HepG2 (cell line): ENCODE results near the gene ACBD6. TPM values are rescaled to one million over a fixed set of nuclear protein-coding genes. Genes with fewer than 3 reads are reported as not detected.

Experiments
- ATAC-seq: fragments of 200-7000 bp; cut with Tn5 transposase; 3 replicates; pipeline ENCODE4 v1.9.1; 2020; ENCODE audit warnings: mild to moderate bottlenecking, moderate library complexity
- BruUV-seq: library from RNA; stranded (reverse); fragments of 400-500 nt; replicated peaks from 2 replicates; lab custom pipeline; 2021; lab: Mats Ljungman, UMichigan
- CTCF ChIA-PET: fragments of 300-600 bp; formaldehyde crosslinking; extraction: SDS; loops from one replicate; lab custom pipeline; 2021; ENCODE audit warnings: low total read pairs, inconsistent platforms, low intra/inter-chr PET ratio; lab: Yijun Ruan, JAX
- POLR2A ChIA-PET: fragments of 350-600 bp; sonication (Branson Sonifier 250); formaldehyde crosslinking; loops from one replicate; lab custom pipeline; 2020; ENCODE audit warnings: antibody characterized with exemption, inconsistent platforms; lab: Yijun Ruan, JAX
- DNase-seq: peaks from one replicate; pipeline ENCODE4 v3.0.0-alpha.2; 2015; ENCODE audit warnings: low spot score
- FAIRE-seq: peaks from 3 replicates; lab custom pipeline; 2011; peaks lifted over from hg19 to GRCh38; lab: Jason Lieb, UNC
- H2AFZ ChIP-seq: one replicate; pipeline ENCODE4 v1.6.1; 2011; ENCODE audit warnings: low read length, inconsistent platforms
- H3K27ac ChIP-seq: fragments of 300-600 bp; 3 replicates; pipeline ENCODE4 v1.8.0; 2011; ENCODE audit warnings: mixed run types, mild to moderate bottlenecking, mixed read lengths, low read length, inconsistent platforms; ENCODE audit not compliant: insufficient read depth; ENCODE audit errors: extremely low read length
- H3K27me3 ChIP-seq, 2 experiments: fragments of 200-600 bp in 1 of 2; 2 replicates in 1 of 2; 3 replicates in 1 of 2; pipeline versions ENCODE4 v1.6.0 to v1.8.0; 2011; ENCODE audit warnings: low read length in 2 of 2, mild to moderate bottlenecking in 2 of 2, moderate library complexity in 2 of 2, inconsistent platforms in 1 of 2; ENCODE audit not compliant: insufficient read depth in 2 of 2, control insufficient read depth in 1 of 2
- H3K36me3 ChIP-seq, 2 experiments: fragments of 200-600 bp in 1 of 2; replicated peaks in 1 of 2; 2 replicates in 1 of 2; 3 replicates in 1 of 2; pipeline versions ENCODE4 v1.5.1 to v1.8.0; 2011; ENCODE audit warnings: low read length in 2 of 2, inconsistent platforms in 1 of 2; ENCODE audit not compliant: insufficient read depth in 2 of 2, control insufficient read depth in 1 of 2
- H3K4me1 ChIP-seq: 2 replicates; pipeline ENCODE4 v1.5.1; 2012; ENCODE audit warnings: low read length, inconsistent platforms; ENCODE audit not compliant: insufficient read depth
- H3K4me2 ChIP-seq: 2 replicates; pipeline ENCODE4 v1.6.0; 2011; ENCODE audit warnings: low read depth, low read length, inconsistent platforms
- H3K4me3 ChIP-seq, 3 experiments: fragments of 200-600 bp in 1 of 3; sonication (generic), shearing (Covaris generic) in 1 of 3; replicated peaks in 1 of 3; 2 replicates each; pipeline ENCODE4 v1.5.1; 2011 to 2016; ENCODE audit warnings: low read length in 3 of 3, inconsistent platforms in 2 of 3, low read depth in 2 of 3, mild to moderate bottlenecking in 2 of 3, control low read depth in 1 of 3, mixed read lengths in 1 of 3; ENCODE audit not compliant: insufficient read depth in 1 of 3
- H3K79me2 ChIP-seq: one replicate; pipeline ENCODE4 v1.6.1; 2011; ENCODE audit warnings: low read length, inconsistent platforms; ENCODE audit not compliant: insufficient read depth
- H3K9ac ChIP-seq: 2 replicates; pipeline ENCODE4 v1.6.0; 2011; ENCODE audit warnings: mild to moderate bottlenecking, low read depth, low read length, inconsistent platforms; ENCODE audit not compliant: insufficient read depth
- H3K9me3 ChIP-seq: 2 replicates; pipeline ENCODE4 v1.5.1; 2012; ENCODE audit warnings: mild to moderate bottlenecking, low read length
- H4K20me1 ChIP-seq: 2 replicates; pipeline ENCODE4 v1.6.0; 2011; ENCODE audit warnings: inconsistent platforms, mild to moderate bottlenecking, low read length, moderate library complexity; ENCODE audit not compliant: insufficient read depth
- HDAC1 ChIP-seq: sonication (generic); formaldehyde crosslinking; IDR thresholded peaks from 2 replicates; pipeline ENCODE4 v1.5.1; 2020; ENCODE audit warnings: mild to moderate bottlenecking, missing genetic modification reagents
- MAZ ChIP-seq, 2 experiments: sonication (generic) in 1 of 2; formaldehyde crosslinking in 1 of 2; IDR thresholded peaks; 2 replicates each; pipeline versions ENCODE4 v1.5.0 to v1.6.1; 2012 to 2020; ENCODE audit warnings: low read depth in 2 of 2, mild to moderate bottlenecking in 2 of 2, borderline replicate concordance in 1 of 2, improper control_type of control experiment in 1 of 2, low read length in 1 of 2, missing genetic modification reagents in 1 of 2, moderate library complexity in 1 of 2
- MED1 ChIP-seq: sonication (generic); formaldehyde crosslinking; IDR thresholded peaks from 2 replicates; pipeline ENCODE4 v1.4.0; 2020; ENCODE audit warnings: missing genetic modification reagents
- NFKB2 ChIP-seq: sonication (generic); formaldehyde crosslinking; IDR thresholded peaks from 2 replicates; pipeline ENCODE4 v1.4.0; 2020; ENCODE audit warnings: missing genetic modification reagents, borderline replicate concordance
- RBAK ChIP-seq: sonication (generic); formaldehyde crosslinking; IDR thresholded peaks from 2 replicates; pipeline ENCODE4 v1.5.1; 2020; ENCODE audit warnings: mild to moderate bottlenecking, missing genetic modification reagents
- WGBS: methylation state at CpG from one replicate; pipeline ENCODE4 v1.1.6; 2017; ENCODE audit warnings: low lambda C conversion rate; 5-methylcytosine and 5-hydroxymethylcytosine counted together
- in situ Hi-C: cut with HindIII; loops from 2 replicates; pipeline ENCODE4 v1.10.0; 2017; ENCODE audit warnings: low pct_unique_long_range_greater_than_20kb; ENCODE audit not compliant: extremely low pct_ligation_motif_present
- intact Hi-C: fragments of 100-400 bp; cut with micrococcal nuclease; formaldehyde crosslinking; loops from one replicate; pipeline ENCODE4 v1.10.0; 2022; ENCODE audit not compliant: unreplicated experiment
- polyA plus RNA-seq, 8 experiments: library from polyadenylated mRNA; depleted of rRNA in 3 of 8; stranded (reverse) in 7 of 8; unstranded in 1 of 8; fragments of >200 nt; fragmentation: Illumina TruSeq in 4 of 8; extraction: Trizol in 4 of 8; gene quantifications; 2 replicates each; pipeline versions ENCODE4 v1.2.1 to v1.2.3, GENCODE V29; 2011 to 2016; ENCODE audit warnings: low read depth in 4 of 8, missing spikeins in 1 of 8, mixed read lengths in 1 of 8; ENCODE audit not compliant: insufficient read depth in 1 of 8
- total RNA-seq, 5 experiments: library from RNA; depleted of rRNA; stranded (reverse); fragments of >200 nt; fragmentation: Illumina TruSeq; extraction: Trizol; gene quantifications; 2 replicates each; pipeline ENCODE4 v1.2.3, GENCODE V29; 2016; ENCODE audit warnings: low read depth in 1 of 5
- TF ChIP-seq, protein P1 (sequence below): sonication (generic); formaldehyde crosslinking; IDR thresholded peaks from 2 replicates; pipeline ENCODE4 v1.4.0; 2020; ENCODE audit warnings: missing genetic modification reagents

The ACBD6 gene
- total and polyA plus RNA-seq, 2 of the 13 experiments (the other 11 are each of a cell fraction or from before 2014, with no cell fraction given): 33.5 to 47.2 TPM

DNA sequence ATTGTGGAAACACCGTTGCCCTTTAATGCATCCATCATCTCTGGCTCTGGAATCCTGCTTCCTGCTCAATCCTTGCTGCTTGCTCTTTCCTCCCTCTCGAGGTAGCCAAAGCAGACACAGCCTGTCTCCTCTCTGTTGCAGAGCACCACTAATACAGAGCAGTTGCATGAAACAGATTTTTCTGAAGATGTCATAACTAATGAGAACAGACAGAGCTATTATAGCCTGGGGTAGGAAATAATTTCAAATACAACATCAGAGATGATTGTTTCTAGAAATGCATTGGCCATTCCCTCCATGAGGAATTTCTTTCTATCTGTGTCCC lies 23.3 kb upstream of the ACBD6 start:
- no TSS peak for BruUV-seq
- Histone ChIP-seq H3K9me3 (no peaks in the 10 kb centered on the region), H3K4me2 (no peak overlapping the region), H4K20me1 (no peaks in the 10 kb centered on the region), H3K36me3 (no peaks in the 10 kb centered on the region), H3K27ac (no peak overlapping the region)
- DNase-seq: no peak
- no peak for ATAC-seq
- TF ChIP-seq, protein P1, sequence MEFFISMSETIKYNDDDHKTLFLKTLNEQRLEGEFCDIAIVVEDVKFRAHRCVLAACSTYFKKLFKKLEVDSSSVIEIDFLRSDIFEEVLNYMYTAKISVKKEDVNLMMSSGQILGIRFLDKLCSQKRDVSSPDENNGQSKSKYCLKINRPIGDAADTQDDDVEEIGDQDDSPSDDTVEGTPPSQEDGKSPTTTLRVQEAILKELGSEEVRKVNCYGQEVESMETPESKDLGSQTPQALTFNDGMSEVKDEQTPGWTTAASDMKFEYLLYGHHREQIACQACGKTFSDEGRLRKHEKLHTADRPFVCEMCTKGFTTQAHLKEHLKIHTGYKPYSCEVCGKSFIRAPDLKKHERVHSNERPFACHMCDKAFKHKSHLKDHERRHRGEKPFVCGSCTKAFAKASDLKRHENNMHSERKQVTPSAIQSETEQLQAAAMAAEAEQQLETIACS (CRISPR knock-in tag): no peak
- TF ChIP-seq RBAK: no peak
- no peak for TF ChIP-seq MAZ (IDR thresholded peaks at IDR 0.05; ENCODE audit: borderline replicate concordance, low read depth, low read length)
- no peak for TF ChIP-seq MAZ (CRISPR knock-in tag; IDR thresholded peaks at IDR 0.05; ENCODE audit: low read depth)
- no peak for TF ChIP-seq MED1 (CRISPR knock-in tag)
- TF ChIP-seq HDAC1 (CRISPR knock-in tag): no peak
- TF ChIP-seq NFKB2 (CRISPR knock-in tag): no peak
- TF ChIP-seq, all 625 proteins: peak for 0
- POLR2A ChIA-PET: no interaction called here
- intact Hi-C loops: no loop called here
- Histone ChIP-seq H3K9ac (no peak overlapping the region), H3K27me3 (no peaks in the 10 kb centered on the region), H2AFZ (no peak overlapping the region), H3K4me1 (peaks cover 51% of the 10 kb centered on the region), H3K4me3 (no peak overlapping the region), H3K79me2 (no peaks in the 10 kb centered on the region)
- CTCF ChIA-PET: no interaction called here
- FAIRE-seq: no peak
- 21% methylated on average over 2 of the region's 2 CpGs for WGBS
- in situ Hi-C loops: no loop called here
